ENCODE results near the gene BRAT1.

DNA sequence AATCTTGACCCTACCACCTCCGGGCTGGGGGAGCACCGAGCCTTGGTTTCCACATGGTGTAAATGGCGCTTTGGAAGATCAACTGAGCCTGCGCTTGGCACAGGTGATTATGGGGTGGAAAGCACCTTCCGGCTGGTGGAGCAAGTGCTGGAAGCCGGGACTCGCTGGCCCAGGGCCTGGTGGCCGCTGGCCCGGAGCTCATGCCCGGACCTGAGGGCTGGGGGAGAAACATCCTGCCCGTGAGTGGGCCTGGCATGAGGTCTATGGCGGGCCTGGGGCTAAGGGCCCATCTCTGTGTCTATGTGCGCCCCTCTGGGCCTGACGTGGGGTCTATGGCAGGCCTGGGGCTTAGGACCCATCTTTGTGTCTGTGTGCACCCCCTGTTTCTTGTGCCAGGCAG lies 49.9 kb downstream of the BRAT1 start:
- TF ChIP-seq EZH2 (IDR thresholded peaks at IDR 0.05; ENCODE audit: low read depth, unreplicated experiment), result no peak
- TF ChIP-seq, protein P1, sequence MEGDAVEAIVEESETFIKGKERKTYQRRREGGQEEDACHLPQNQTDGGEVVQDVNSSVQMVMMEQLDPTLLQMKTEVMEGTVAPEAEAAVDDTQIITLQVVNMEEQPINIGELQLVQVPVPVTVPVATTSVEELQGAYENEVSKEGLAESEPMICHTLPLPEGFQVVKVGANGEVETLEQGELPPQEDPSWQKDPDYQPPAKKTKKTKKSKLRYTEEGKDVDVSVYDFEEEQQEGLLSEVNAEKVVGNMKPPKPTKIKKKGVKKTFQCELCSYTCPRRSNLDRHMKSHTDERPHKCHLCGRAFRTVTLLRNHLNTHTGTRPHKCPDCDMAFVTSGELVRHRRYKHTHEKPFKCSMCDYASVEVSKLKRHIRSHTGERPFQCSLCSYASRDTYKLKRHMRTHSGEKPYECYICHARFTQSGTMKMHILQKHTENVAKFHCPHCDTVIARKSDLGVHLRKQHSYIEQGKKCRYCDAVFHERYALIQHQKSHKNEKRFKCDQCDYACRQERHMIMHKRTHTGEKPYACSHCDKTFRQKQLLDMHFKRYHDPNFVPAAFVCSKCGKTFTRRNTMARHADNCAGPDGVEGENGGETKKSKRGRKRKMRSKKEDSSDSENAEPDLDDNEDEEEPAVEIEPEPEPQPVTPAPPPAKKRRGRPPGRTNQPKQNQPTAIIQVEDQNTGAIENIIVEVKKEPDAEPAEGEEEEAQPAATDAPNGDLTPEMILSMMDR (conservative IDR thresholded peaks at IDR 0.05; ENCODE audit: low read depth in 2 of 2), result no peak
